Activated CD8-positive, alpha-beta memory T cell treated with anti-CD3 and anti-CD28 coated beads, Interleukin-2, amount 50 U/mL, for 24 hours (primary cell): ENCODE measurements around the gene MCRS1.

Experiments used
- DNase-seq: peaks from one replicate; pipeline ENCODE4 v3.0.0-alpha.2; 2020; ENCODE audit errors: extremely low read depth

Gene MCRS1

GRCh38 chr12:49555631-49556390 lies 12.1 kb downstream of the MCRS1 start:
- DNase-seq: no peak

DNA sequence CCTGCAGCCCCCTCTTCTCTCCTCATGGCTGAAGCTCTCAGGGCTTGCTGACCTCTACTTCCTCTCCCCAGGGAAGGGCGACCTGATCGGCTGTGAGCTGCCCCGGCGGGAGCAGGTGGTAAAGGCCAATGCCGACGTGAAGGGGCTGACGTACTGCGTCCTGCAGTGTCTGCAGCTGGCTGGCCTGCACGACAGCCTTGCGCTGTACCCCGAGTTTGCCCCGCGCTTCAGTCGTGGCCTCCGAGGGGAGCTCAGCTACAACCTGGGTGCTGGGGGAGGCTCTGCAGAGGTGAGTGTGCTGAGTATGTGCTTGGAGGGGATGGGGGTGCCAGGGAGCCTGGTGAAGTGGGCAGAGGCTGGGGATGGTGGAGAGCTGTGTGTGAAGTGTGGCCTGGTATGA lies 13.7 kb downstream of the MCRS1 start:
- DNase-seq: no peak

- no peak for DNase-seq
These were observed 14.3 kb downstream of the MCRS1 start for GRCh38 chr12:49553512-49554088.

DNA sequence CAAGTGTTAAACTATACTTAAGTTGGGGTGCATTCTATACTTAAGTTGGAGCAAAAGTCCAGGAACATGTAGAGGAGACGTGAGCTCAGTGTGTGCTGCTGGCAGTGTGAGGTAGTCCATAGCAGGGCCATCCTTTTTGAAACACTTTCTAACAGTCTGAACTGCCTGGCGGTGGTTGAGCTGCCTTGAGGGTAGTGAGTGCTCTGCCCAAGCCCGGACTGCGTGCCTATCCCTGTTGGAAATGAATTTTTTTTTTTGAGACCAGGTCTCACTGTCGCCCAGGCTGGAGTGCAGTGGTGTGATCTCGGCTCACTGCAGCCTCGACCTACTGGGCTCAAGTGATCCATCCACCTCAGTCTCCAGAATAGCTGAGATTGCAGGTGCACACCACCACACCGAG lies 15.0 kb downstream of the MCRS1 start:
- no peak for DNase-seq

DNA sequence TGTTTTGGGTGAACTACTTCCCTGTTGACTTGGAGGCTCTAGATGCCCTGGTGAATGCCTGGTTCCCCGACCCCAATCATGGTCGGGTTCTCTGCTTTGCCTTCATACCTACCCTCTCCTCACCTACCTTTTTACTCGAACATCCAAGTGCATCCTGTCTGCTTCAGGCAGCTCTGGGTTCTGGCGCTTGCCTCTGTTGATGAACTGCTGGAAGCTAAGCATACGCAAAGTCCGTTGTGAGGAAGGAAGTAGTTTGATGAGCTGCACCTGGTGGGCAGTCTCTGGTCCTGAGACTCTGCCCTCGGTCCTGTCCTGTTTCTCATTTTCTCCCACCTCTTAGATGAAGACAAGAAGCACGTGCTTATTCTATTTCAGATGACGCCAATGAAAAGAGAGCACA lies 15.5 kb downstream of the MCRS1 start:
- no peak for DNase-seq

GRCh38 chr12:49552014-49552413 lies 15.9 kb downstream of the MCRS1 start:
- no peak for DNase-seq

DNA sequence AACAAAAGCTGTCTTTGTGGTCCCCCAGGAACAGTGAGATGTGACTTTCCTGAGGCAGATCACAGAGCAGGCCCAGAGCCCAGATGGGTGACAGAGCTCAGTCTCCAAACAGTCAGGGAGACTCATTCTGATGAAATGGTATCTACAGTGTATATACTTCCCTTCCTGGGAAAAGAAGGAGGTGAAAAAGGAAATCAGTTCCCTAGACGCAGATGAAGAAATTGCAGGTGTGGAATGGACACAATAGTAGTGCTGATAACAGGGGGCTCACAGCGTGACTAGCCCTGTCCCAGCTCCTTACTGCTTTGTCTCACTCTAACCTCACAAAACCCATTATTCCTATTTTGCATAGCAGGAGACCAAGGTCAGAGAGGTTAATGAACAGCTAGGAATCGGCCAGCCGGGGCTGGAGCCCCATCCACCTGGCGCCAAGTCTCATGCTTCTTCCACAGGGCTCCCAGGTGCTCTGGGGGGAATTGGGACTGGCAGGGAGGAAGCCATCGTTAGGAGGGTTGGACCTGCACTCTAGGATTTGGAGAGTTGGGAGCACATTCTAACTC lies 17.2 kb downstream of the MCRS1 start:
- no peak for DNase-seq

GRCh38 chr12:49549735-49550692 lies 17.9 kb downstream of the MCRS1 start:
- DNase-seq: no peak

DNA sequence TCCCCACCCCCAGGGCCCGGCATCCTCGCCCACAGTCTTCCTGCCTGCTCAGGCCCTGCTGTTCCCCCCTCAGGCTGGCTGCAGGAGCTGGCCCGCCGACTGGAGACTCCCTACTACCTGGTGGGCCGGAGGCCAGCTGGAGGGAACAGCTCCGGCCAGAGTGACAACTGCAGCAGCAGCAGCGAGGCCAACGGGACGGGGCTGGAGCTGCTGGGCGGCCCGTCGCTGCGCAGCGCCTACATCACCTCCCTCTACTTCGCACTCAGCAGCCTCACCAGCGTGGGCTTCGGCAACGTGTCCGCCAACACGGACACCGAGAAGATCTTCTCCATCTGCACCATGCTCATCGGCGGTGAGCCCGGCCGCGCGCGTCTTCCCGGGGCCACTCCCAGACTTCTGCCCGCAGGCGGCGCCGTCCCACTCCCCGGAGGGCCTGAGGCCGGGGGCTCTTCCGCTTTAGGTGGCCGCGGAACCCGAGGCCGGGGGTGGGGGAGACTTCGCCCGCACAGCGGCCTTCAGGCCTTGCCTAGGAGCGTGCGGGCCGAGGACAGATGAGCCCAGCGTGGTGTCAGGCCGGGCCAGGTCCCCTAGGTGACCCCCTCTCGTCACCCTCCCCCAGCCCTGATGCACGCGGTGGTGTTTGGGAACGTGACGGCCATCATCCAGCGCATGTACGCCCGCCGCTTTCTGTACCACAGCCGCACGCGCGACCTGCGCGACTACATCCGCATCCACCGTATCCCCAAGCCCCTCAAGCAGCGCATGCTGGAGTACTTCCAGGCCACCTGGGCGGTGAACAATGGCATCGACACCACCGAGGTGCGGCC lies 18.9 kb downstream of the MCRS1 start:
- DNase-seq: no peak

DNA sequence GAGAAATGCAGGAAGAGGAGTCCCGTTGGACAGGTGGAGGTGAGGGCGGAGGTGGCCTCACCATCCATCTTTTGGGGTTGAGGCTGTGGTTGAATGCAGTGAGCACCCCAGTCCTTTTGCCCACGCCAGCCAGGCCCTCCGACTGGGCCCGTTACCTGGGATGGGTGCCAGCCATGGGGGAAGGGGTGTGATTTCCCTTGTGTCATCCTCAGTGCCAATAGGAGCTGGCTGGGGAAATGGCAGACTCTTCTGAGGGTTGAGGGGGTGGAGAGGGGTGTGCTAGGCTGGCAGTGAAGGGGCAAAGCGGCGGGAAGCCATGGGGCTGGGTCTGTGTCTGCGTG lies 19.5 kb downstream of the MCRS1 start:
- DNase-seq: no peak

DNA sequence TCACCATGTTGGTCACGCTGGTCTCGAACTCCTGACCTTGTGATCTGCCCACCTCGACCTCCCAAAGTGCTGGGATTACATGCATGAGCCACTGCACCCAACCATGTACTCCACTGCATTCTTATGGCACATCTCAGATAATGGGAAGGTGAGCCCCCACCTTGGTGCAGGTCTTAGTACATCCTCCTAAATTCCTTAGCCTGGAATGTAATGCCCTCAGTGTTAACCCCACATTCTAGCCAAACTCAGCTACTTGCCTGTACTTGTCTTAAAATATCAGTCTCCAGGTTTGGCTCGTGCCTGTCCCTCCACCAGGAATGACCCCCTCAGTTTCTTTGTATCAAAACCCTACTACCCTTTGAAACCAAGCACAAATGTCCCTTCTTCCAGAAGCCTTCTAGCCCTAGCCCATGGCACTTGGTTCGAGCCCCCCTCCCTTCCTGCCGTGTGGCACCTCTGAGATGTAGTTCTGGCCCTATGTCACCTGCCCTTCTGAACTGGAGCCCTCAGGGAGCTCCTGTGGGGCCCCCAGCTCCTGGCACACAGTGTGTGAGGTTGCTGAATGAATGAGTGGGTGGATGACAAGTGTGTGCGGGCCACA lies 20.8 kb downstream of the MCRS1 start:
- DNase-seq: no peak

DNA sequence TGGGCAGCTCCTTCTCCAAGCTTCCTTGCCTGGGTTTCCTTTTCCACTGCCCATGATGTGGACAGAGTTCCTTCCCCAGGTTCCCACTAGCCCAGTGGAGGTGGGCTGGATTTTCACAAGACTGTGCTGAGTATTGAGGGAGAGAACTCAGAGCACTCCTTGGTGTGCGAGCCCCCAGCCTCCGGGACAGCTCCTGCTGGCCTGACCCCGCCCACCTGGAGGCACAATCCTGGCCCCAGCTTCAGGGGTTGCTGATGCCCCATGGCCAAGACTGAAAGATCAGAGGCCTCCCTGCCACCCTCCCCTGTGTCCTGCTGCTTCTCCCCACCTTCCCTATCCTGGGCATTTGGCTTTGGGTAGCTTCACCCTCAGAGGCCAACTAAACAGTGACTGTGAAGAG lies 21.5 kb downstream of the MCRS1 start:
- no peak for DNase-seq

DNA sequence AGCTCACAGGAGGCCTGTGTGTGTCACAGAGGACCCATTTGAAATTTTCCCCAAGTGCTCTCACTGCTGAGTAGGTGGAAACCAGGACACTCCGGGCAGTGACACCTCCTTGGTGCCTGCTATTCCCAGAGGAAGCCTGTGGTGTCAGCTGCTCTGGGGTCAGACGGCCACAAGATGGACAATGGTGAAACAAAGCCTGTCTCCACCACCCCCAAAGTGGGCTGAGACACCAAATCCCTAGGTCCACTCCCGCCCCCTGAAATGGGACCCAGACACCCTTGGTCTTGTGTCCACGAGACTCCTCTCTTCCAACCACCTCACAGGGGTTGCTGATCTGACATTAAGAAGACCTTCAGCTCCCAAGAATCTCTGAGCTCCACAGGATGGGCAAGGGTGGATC lies 22.1 kb downstream of the MCRS1 start:
- DNase-seq: no peak

- no peak for DNase-seq
These were observed 23.8 kb downstream of the MCRS1 start for GRCh38 chr12:49543914-49544815.

DNA sequence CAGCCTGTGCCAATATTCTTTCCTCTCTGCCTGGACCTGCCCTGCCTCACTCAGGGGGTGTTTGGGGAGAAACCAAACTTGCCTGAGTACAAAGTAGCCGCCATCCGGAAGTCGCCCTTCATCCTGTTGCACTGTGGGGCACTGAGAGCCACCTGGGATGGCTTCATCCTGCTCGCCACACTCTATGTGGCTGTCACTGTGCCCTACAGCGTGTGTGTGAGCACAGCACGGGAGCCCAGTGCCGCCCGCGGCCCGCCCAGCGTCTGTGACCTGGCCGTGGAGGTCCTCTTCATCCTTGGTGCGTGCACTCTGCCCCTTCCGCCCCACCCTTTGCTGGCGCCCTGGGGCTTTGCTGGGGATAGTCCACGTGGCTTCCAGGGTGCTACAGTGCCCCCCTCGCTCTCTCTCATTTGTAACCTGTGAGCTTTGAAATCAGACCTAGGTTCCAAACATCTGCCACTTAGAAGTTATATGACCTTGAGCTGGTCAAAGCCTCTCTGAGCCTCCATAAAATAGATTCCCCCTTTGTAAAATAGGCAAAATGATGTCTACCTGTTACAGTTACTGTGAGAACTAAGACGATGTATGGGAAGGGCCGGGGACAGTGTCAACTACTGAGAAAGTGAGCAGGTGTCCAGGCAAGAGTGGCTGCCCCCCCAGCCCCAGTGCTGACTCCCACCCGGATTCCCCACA lies 24.6 kb downstream of the MCRS1 start:
- DNase-seq: no peak

GRCh38 chr12:49542592-49543160 lies 25.3 kb downstream of the MCRS1 start:
- no peak for DNase-seq

DNA sequence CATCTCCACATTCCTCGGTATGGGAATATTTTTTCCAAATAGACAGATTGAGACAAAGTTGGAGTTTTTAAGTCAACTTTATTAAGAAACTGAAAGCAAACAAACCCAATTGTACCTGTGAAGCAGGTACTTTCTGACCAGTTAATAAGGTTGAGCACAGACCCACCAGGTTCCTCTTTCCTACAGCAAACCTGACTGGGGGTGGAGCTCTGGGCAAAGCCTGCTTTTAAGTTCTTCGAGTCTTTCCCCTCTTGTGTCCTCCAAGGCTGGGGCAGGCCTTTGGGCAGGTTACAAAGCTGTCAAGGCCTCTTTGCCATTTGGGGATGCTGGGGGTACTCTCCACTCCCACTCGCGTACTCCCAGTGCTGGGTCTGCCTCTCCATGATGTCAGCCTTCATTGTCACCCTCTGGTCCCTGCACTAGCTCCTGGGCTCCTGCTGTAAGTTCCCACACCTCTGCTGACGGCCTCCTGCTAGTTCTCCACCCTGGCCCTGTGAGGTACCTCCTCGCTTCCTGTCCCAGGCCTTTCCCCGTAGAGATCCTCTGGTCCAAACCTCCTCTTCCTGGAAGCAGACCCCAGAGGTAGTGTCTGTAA lies 25.9 kb downstream of the MCRS1 start:
- no peak for DNase-seq

DNA sequence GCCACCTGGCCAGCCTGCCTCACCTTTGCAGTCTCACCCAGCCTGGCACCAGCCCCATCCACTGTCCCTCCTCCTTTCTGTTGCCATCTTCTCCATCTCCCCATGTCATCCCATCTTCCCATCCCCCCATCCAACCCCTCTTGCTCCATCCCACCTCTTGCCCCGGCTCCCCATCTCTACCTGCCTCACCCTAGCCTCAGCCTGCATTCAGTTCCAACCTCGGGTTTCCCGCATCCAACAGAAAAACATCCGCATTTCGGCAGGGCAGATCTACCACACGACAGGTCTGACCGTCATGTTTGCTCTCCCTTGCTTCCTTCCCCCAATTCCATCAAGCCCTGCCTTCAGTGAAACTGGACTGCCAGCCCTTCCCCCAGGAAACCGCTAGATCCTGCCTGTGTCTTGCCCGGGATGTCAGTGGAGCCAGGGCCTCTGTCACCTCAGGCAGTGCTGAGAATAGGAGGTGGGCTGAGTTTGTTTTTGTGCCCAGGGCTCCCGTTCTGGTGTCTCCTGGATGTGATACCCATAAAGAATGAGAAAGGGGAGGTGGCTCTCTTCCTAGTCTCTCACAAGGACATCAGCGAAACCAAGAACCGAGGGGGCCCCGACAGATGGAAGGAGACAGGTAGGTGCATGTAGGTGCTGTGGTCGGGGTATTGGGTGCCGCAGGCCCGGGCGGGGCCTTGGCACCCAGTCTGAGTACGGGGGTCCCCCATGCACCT lies 26.6 kb downstream of the MCRS1 start:
- no peak for DNase-seq
